Liver (tissue), 2 donors: ENCODE results near the gene IL12RB2.

Experiments
- JUND ChIP-seq, 2 donors: IDR thresholded peaks; 2 replicates each; pipeline ENCODE4 v1.6.1; 2016; ENCODE audit warnings: antibody characterized with exemption in 2 of 2
- TF ChIP-seq, protein P1 (sequence below): IDR thresholded peaks from 2 replicates; pipeline ENCODE4 v1.6.1; 2016; ENCODE audit warnings: antibody characterized with exemption
- donor health status: healthy.

DNA sequence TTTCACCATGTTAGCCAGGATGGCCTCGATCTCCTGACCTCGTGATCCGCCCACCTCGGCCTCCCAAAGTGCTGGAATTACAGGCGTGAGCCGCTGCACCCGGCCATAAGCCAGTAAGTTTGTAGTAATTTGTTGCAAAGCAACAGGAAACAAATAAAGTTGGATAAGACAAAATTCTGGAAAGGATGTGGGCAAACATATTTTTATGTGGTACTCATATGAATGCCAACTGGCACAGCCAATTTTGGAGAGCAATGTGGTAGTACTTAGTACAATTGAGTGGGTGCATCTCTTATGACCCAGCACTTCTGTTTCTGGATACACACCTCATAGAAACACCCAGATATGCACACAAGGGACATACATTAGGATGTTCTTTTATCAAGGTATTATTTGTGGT is 8.4 kb upstream of the IL12RB2 start:
- TF ChIP-seq, protein P1, sequence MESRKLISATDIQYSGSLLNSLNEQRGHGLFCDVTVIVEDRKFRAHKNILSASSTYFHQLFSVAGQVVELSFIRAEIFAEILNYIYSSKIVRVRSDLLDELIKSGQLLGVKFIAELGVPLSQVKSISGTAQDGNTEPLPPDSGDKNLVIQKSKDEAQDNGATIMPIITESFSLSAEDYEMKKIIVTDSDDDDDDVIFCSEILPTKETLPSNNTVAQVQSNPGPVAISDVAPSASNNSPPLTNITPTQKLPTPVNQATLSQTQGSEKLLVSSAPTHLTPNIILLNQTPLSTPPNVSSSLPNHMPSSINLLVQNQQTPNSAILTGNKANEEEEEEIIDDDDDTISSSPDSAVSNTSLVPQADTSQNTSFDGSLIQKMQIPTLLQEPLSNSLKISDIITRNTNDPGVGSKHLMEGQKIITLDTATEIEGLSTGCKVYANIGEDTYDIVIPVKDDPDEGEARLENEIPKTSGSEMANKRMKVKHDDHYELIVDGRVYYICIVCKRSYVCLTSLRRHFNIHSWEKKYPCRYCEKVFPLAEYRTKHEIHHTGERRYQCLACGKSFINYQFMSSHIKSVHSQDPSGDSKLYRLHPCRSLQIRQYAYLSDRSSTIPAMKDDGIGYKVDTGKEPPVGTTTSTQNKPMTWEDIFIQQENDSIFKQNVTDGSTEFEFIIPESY: no peak
- no peak for TF ChIP-seq JUND (IDR thresholded peaks at IDR 0.05)
